Measurements from ENCODE around the gene AGRN.
A peak's percentile ranks its signal among the peaks of the same experiment; 100 is the strongest.
"Not testable (repeated sequence)": the region's sequence is repeated elsewhere in the genome, so short reads cannot be mapped to it uniquely, and the experiment has no call there.

AGRN gene

DNA sequence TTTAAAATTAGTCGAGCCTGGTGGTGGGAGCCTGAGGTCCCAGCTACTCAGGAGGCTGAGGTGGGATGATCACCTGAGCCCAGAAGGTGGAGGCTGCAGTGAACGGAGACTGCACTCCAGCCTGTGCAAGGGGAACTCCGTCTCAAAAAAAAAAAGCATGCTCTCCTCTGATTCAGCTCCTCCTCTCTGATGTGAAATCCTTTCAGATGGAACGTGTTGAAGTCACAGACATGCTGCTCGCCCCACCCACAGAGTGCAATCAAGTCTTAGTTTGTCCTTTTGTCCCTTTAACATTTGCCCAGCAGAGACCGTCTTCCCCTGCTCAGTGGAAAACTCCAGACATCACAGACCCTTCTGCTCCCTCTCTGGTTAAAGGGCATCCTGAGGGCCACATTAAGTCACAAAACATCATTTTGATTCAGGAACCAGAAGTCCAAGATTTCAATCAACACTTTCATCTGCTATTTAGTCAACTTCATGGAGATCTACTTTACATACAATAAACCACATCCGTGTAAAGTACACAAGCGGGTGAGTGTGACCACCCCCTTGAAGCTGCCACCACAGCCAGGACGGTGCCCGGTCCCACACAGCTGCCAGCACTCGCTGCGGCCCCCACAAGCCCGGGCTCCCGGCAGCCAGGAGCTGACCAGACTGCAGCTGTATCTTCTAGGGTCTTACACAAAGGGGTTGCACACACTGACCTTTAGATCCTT lies 73.1 kb downstream of the AGRN start:
- DNase-seq (ENCODE audit: low spot score), result no peak

DNA sequence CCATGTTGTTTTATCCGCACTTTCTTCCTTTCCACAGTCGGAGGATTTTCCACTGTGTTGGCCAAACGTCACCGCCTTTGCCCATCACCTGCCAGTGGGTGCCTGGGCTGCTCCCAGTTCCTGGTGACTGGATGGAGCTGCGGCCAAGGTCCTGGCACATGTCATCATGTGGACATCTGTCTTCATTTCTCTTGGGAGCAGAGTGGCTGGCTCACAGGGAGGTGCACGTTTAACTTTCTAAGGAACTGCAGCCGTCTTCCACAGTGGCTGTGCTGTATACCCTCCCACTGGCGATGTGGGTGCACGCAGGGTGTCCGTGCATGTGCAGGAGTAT lies 73.7 kb downstream of the AGRN start:
- no peak for DNase-seq (ENCODE audit: low spot score)

DNA sequence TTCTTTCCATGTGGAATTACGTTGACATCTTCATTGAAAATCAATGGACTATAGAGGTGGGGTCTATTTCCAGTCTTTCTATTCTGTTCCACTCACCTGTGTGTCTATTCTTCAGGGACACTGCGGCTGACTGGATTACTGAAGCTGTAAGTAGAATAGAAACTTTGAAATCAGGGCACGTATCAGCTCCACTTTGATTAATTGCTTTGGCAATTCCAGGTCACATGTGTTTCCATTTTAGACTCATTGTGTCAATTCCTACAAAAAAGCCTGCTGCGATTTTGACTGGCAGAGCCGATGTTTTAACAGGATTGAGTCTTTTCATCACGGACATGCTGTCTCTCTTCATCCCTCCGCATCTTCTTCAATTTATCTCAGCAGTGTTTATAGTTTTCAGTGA lies 75.1 kb downstream of the AGRN start:
- DNase-seq (ENCODE audit: low spot score), result no peak

DNA sequence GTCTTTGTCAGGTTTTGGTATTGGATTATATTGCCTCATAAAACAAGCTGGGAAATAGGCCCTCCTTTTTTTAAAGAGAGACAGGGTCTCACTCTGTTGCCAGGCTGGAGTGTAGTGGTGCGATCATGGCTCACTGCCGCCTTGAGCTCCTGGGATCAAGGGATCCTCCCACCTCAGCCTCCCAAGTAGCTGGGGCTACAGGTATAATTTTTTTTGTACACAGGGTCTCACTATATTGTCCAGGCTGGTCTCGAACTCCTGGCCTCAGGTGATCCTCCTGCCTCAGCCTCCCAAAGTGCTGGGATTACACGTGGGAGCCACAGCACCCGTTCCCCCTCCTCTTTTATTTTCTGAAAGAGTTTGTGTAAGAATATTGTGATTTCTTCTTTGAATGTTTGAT lies 76.2 kb downstream of the AGRN start:
- not testable (repeated sequence) for DNase-seq (ENCODE audit: low spot score)

DNA sequence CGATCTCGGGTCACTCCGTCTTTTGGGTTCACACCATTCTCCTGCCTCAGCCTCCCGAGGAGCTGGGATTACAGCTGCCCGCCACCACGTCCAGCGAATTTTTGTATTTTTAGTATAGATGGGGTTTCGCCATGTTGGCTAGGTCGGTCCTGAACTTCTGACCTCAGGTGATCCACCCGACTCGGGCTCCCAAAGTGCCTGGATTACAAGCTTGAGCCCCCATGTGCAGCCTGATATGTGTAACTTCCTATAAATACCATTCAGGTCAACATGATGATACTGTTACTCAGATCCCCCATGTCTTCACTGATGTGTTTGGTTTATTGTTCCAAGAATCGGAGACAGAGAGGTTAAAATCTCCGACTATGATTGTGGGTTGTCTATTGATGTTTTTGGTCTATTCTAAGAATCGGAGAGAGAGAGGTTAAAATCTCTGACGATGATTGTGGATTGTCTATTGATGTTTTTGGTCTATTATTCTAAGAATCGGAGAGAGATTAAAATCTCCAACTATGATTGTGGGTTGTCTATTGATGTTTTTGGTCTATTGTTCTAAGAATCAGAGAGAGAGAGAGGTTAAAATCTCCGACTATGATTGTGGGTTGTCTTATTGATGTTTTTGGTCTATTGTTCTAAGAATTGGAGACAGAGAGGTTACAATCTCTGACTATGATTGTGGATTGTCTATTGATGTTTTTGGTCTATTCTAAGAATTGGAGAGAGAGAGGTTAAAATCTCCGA lies 78.9 kb downstream of the AGRN start:
- DNase-seq (ENCODE audit: low spot score), result peak; percentile 54

DNA sequence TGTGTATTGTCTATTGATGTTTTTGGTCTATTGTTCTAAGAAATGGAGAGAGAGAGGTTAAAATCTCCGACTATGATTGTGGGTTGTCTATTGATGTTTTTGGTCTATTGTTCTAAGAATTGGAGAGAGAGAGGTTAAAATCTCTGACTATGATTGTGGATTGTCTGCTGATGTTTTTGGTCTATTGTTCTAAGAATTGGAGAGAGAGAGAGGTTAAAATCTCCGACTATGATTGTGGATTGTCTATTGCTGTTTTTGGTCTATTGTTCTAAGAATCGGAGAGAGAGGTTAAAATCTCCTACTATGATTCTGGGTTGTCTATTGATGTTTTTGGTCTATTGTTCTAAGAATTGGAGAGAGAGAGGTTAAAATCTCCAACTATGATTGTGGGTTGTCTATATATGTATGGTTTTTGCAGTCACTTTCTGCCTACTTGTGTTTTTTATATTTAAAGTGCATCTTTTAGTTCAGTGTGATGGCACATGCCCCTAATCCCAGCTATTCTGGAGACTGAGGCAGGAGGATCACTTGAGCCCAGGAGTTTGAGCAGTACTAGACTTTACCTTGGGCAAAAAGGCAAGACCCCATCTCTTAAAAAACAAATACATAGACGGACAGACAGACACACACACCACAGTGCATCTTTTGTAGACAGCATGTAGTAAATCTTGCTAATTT lies 79.7 kb downstream of the AGRN start:
- peak; percentile 43 for DNase-seq (ENCODE audit: low spot score)

DNA sequence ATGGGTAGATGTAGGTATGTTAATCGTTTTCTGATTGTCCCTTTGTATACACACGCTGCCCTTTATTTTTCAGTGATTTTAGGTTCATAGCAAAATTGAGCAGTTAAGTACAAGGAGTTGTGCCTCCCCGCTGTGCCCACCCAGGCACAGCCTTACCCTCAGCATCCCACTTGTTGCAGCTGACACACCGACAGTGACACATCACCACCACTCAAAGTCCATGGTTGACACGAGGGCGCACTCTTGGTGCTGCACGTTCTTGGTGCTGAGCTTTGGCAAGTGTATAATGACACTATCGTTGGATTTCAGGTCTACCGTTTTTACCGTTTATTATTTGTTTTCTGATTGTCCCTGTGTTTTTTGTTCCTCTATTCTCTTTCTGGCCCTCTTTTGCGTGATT lies 80.4 kb downstream of the AGRN start:
- DNase-seq (ENCODE audit: low spot score), result no peak

DNA sequence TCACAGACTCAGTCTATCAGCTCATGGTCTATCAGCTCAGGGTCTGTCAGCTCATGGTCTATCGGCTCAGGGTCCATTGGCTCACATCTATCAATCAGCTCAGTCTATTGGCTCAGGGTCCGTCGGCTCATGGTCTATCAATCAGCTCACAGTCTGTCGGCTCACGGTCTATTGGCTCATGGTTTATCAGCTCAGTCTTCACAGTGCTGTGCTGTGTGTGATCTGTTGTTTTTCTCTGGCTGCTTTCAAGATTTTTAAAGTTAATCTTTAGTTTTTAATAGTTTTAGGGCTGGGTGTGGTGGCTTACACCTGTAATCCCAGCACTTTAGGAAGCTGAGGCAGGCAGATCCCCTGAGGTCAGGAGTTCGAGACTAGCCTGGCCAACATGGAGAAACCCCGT lies 81.6 kb downstream of the AGRN start:
- no peak for DNase-seq (ENCODE audit: low spot score)

DNA sequence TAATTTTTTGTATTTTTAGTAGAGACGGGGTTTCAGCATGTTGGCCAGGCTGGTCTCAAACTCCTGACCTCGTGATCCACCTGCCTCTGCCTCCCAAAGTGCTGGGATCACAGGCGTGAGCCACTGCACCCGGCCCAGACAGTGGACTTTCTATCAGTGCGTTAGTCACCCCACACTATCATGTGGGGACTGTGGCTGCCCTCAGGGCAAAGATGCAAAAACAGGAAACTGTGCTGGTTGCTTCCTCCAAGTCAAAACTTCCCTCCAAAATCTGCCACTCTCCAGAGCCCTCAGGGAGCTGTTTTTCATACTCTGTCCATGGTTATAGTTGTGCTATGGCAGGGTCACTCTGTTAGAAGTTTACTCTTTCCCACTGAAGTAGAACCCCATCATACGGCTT lies 84.2 kb downstream of the AGRN start:
- DNase-seq (ENCODE audit: low spot score), result peak; percentile 33
